Osteocyte (in vitro differentiated cells): ENCODE data around the gene GSTP1. TPM values are rescaled to one million over a fixed set of nuclear protein-coding genes. Genes with fewer than 3 reads are reported as not detected.

ENCODE experiments used
- DNase-seq: peaks from one replicate; pipeline ENCODE4 v3.0.0; 2021; ENCODE audit warnings: mixed read lengths; ENCODE audit not compliant: unreplicated experiment; ENCODE audit errors: extremely low spot score
- H3K27ac Mint-ChIP-seq: one replicate; pipeline ENCODE4 v1.8.0; 2021; ENCODE audit warnings: mild to moderate bottlenecking, mixed read lengths; ENCODE audit not compliant: unreplicated experiment
- H3K27me3 Mint-ChIP-seq: one replicate; pipeline ENCODE4 v1.8.0; 2021; ENCODE audit warnings: mixed read lengths; ENCODE audit not compliant: unreplicated experiment
- H3K36me3 Mint-ChIP-seq: one replicate; pipeline ENCODE4 v1.8.0; 2021; ENCODE audit warnings: mixed read lengths; ENCODE audit not compliant: unreplicated experiment
- H3K4me1 Mint-ChIP-seq: one replicate; pipeline ENCODE4 v1.8.0; 2021; ENCODE audit warnings: mixed read lengths; ENCODE audit not compliant: unreplicated experiment
- H3K4me3 Mint-ChIP-seq: one replicate; pipeline ENCODE4 v1.8.0; 2021; ENCODE audit warnings: mild to moderate bottlenecking, moderate library complexity, mixed read lengths; ENCODE audit not compliant: unreplicated experiment
- H3K9me3 Mint-ChIP-seq: one replicate; pipeline ENCODE4 v1.8.0; 2021; ENCODE audit warnings: mixed read lengths; ENCODE audit not compliant: unreplicated experiment
- total RNA-seq: library from RNA; stranded (reverse); gene quantifications from 2 replicates; pipeline ENCODE4 v1.2.1, GENCODE V29; 2021
- TF ChIP-seq, protein P1 (sequence below): fragments of 200-600 bp; sonication (generic); IDR thresholded peaks from 2 replicates; pipeline ENCODE4 v1.5.0; 2021; ENCODE audit warnings: antibody characterized with exemption, mild to moderate bottlenecking, moderate library complexity

GSTP1 gene
- total RNA-seq, 1 donor from 2014 or later = 544 TPM

DNA sequence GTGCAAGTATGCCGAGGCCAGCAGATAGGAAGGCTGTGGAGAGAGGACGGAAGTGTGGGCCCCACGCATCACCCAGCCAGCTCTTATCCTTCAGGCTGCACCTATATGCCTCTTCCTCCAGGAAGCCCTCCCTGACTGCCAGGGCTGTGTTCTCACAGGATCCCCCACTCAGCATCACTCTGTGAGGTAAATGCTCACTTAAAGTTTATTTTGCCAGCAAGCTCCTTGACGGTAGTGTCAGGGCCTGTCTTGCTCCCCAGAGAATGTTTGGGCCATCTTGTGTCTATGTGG, 51.6 kb downstream of the GSTP1 start:
- Mint-ChIP-seq H3K9me3 (no peaks in the 10 kb centered on the region), H3K4me3 (no peak overlapping the region), H3K4me1 (peaks cover 6% of the 10 kb centered on the region), H3K36me3 (no peaks in the 10 kb centered on the region), H3K27ac (no peak overlapping the region), H3K27me3 (peaks cover 2% of the 10 kb centered on the region)
- no peak for DNase-seq
- TF ChIP-seq, protein P1, sequence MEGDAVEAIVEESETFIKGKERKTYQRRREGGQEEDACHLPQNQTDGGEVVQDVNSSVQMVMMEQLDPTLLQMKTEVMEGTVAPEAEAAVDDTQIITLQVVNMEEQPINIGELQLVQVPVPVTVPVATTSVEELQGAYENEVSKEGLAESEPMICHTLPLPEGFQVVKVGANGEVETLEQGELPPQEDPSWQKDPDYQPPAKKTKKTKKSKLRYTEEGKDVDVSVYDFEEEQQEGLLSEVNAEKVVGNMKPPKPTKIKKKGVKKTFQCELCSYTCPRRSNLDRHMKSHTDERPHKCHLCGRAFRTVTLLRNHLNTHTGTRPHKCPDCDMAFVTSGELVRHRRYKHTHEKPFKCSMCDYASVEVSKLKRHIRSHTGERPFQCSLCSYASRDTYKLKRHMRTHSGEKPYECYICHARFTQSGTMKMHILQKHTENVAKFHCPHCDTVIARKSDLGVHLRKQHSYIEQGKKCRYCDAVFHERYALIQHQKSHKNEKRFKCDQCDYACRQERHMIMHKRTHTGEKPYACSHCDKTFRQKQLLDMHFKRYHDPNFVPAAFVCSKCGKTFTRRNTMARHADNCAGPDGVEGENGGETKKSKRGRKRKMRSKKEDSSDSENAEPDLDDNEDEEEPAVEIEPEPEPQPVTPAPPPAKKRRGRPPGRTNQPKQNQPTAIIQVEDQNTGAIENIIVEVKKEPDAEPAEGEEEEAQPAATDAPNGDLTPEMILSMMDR = no peak

Other genes starting within 250 kb of the GSTP1 start
- gene POLD4, start 230.3 kb upstream of the GSTP1 start, total RNA-seq = 53.2 and 64.0 TPM in 2 replicates
- gene CLCF1, start 210.2 kb upstream of the GSTP1 start, total RNA-seq = 7.2 and 7.8 TPM in 2 replicates
- gene RAD9A, start 191.8 kb upstream of the GSTP1 start, total RNA-seq = 18.5 TPM in 2 replicates
- 132 and 140 TPM in 2 replicates for gene PPP1CA, start 182.0 kb upstream of the GSTP1 start, total RNA-seq
- not detected in 2 replicates for gene TBC1D10C, start 179.7 kb upstream of the GSTP1 start, total RNA-seq
- 0.24 and 0.27 TPM in 2 replicates for gene CARNS1, start 168.1 kb upstream of the GSTP1 start, total RNA-seq
- gene RPS6KB2, start 155.3 kb upstream of the GSTP1 start, total RNA-seq = 42.7 and 49.5 TPM in 2 replicates
- 0.89 and 1.2 TPM in 2 replicates for gene PTPRCAP, start 146.1 kb upstream of the GSTP1 start, total RNA-seq
- 114 and 116 TPM in 2 replicates for gene CORO1B, start 140.3 kb upstream of the GSTP1 start, total RNA-seq
- not detected in 2 replicates for gene GPR152, start 131.1 kb upstream of the GSTP1 start, total RNA-seq
- gene CABP4, start 128.5 kb upstream of the GSTP1 start, total RNA-seq = 0.35 TPM in 1 of 2 replicates, not detected in the other
- 51.4 and 54.5 TPM in 2 replicates for gene TMEM134, start 114.6 kb upstream of the GSTP1 start, total RNA-seq
- gene AIP, start 100.8 kb upstream of the GSTP1 start, total RNA-seq = 76.5 and 79.9 TPM in 2 replicates
- 46.7 and 46.9 TPM in 2 replicates for gene PITPNM1, start 78.4 kb upstream of the GSTP1 start, total RNA-seq
- gene CDK2AP2, start 75.7 kb upstream of the GSTP1 start, total RNA-seq = 32.2 and 37.4 TPM in 2 replicates
- not detected in 2 replicates for gene CABP2, start 60.4 kb upstream of the GSTP1 start, total RNA-seq
- gene NDUFV1, start 23.1 kb downstream of the GSTP1 start, total RNA-seq = 180 and 185 TPM in 2 replicates
- gene NUDT8, start 46.1 kb downstream of the GSTP1 start, total RNA-seq = 5.9 and 8.0 TPM in 2 replicates
- gene TBX10, start 56.0 kb downstream of the GSTP1 start, total RNA-seq = not detected in 2 replicates
- gene ACY3, start 66.9 kb downstream of the GSTP1 start, total RNA-seq = not detected in 2 replicates
- gene ALDH3B2, start 90.8 kb downstream of the GSTP1 start, total RNA-seq = not detected in 2 replicates